DLD1 (cell line): ENCODE data around the gene NEXN.
"Not testable (repeated sequence)": the region's sequence is repeated elsewhere in the genome, so short reads cannot be mapped to it uniquely, and the experiment has no call there.

ENCODE experiments used
- in situ Hi-C: cut with HindIII; loops from 2 replicates; pipeline ENCODE4 v1.10.0; 2017; ENCODE audit warnings: low sequenced_read_pairs

NEXN gene

GRCh38 chr1:77905603-77906002 is 17.2 kb downstream of the NEXN start:
- in situ Hi-C loops: no loop called here

GRCh38 chr1:77906019-77906545 is 17.7 kb downstream of the NEXN start:
- in situ Hi-C loops: no loop called here

GRCh38 chr1:77906624-77907023 is 18.2 kb downstream of the NEXN start:
- in situ Hi-C loops: no loop called here

GRCh38 chr1:77910116-77910515 is 21.7 kb downstream of the NEXN start:
- in situ Hi-C loops: no loop called here

- in situ Hi-C loops: not testable (repeated sequence)
Measured at GRCh38 chr1:77918918-77919317, 30.5 kb downstream of the NEXN start.

GRCh38 chr1:77925518-77925917 is 37.1 kb downstream of the NEXN start:
- in situ Hi-C loops: no loop called here

GRCh38 chr1:77925956-77926355 is 37.5 kb downstream of the NEXN start:
- in situ Hi-C loops: no loop called here

- in situ Hi-C loops: no loop called here
Measured at GRCh38 chr1:77926561-77927357, 38.3 kb downstream of the NEXN start.

GRCh38 chr1:77927414-77927813 is 39.0 kb downstream of the NEXN start:
- in situ Hi-C loops: no loop called here

- in situ Hi-C loops: no loop called here
Measured at GRCh38 chr1:77929806-77930205, 41.4 kb downstream of the NEXN start.

- in situ Hi-C loops: no loop called here
Measured at GRCh38 chr1:77938651-77939050, 50.2 kb downstream of the NEXN start.

- in situ Hi-C loops: no loop called here
Measured at GRCh38 chr1:77940921-77941570, 52.6 kb downstream of the NEXN start.

GRCh38 chr1:77942400-77943140 is 54.1 kb downstream of the NEXN start:
- in situ Hi-C loops: no loop called here

GRCh38 chr1:77945345-77945744 is 56.9 kb downstream of the NEXN start:
- in situ Hi-C loops: no loop called here

GRCh38 chr1:77948841-77949424 is 60.5 kb downstream of the NEXN start:
- in situ Hi-C loops: no loop called here

- in situ Hi-C loops: no loop called here
Measured at GRCh38 chr1:77950873-77951272, 62.4 kb downstream of the NEXN start.

GRCh38 chr1:77951328-77951727 is 62.9 kb downstream of the NEXN start:
- in situ Hi-C loops: no loop called here

- in situ Hi-C loops: no loop called here
Measured at GRCh38 chr1:77953907-77954306, 65.5 kb downstream of the NEXN start.

- in situ Hi-C loops: no loop called here
Measured at GRCh38 chr1:77954521-77954920, 66.1 kb downstream of the NEXN start.

GRCh38 chr1:77955709-77956108 is 67.3 kb downstream of the NEXN start:
- in situ Hi-C loops: no loop called here

GRCh38 chr1:77956464-77956863 is 68.0 kb downstream of the NEXN start:
- in situ Hi-C loops: no loop called here
